Transverse colon (tissue), 4 donors: ENCODE results near the gene EXOC1L. TPM values are rescaled to one million over a fixed set of nuclear protein-coding genes. Genes with fewer than 3 reads are reported as not detected.

Experiments used
- DNase-seq: peaks from one replicate; pipeline ENCODE4 v3.0.0-alpha.2; 2019
- H3K27ac ChIP-seq, 4 donors: fragments of 200-600 bp; sonication (generic); 2 replicates each; pipeline ENCODE4 v1.5.1; 2016 to 2018; ENCODE audit warnings: inconsistent platforms in 4 of 4
- H3K27me3 ChIP-seq: fragments of 200-600 bp; sonication (generic); 2 replicates; pipeline ENCODE4 v1.5.1; 2017; ENCODE audit warnings: inconsistent platforms
- H3K36me3 ChIP-seq, 4 donors: fragments of 200-600 bp; sonication (generic); 2 replicates each; pipeline ENCODE4 v1.5.1; 2017 to 2019; ENCODE audit warnings: inconsistent platforms in 4 of 4
- H3K4me1 ChIP-seq, 4 donors: fragments of 200-600 bp; sonication (generic); 2 replicates each; pipeline ENCODE4 v1.5.1; 2017 to 2020; ENCODE audit warnings: inconsistent platforms in 4 of 4
- H3K4me3 ChIP-seq, 4 donors: fragments of 200-600 bp; sonication (generic); 1 replicate in 1 of 4; 2 replicates in 3 of 4; pipeline versions ENCODE4 v1.5.1 to v1.6.1; 2017 to 2019; ENCODE audit warnings: inconsistent platforms in 4 of 4
- H3K9me3 ChIP-seq, 2 donors: fragments of 200-600 bp; sonication (generic); 2 replicates each; pipeline ENCODE4 v1.5.1; 2017 to 2019; ENCODE audit warnings: inconsistent platforms in 2 of 2
- EP300 ChIP-seq: sonication (generic); formaldehyde crosslinking; IDR thresholded peaks from one replicate; pipeline ENCODE4 v1.6.1; 2017; ENCODE audit warnings: antibody characterized with exemption, low read depth
- POLR2A ChIP-seq: fragments of 450-650 bp; IDR thresholded peaks from one replicate; pipeline ENCODE4 v1.6.1; 2016; ENCODE audit warnings: antibody characterized with exemption, mild to moderate bottlenecking, moderate library complexity
- POLR2AphosphoS5 ChIP-seq, 3 donors: sonication (generic); formaldehyde crosslinking; IDR thresholded peaks; one replicate each; pipeline ENCODE4 v1.6.1; 2016; ENCODE audit warnings: antibody characterized with exemption in 3 of 3
- WGBS, 2 donors: methylation state at CpG; one replicate each; pipeline ENCODE4 v1.1.5; 2018; ENCODE audit warnings: low coverage in 1 of 2; 5-methylcytosine and 5-hydroxymethylcytosine counted together
- in situ Hi-C, 4 donors: fragments of 200-750 bp; cut with MboI; loops; one replicate each; pipeline versions ENCODE4 v1.15.0 to v1.15.1; 2017; ENCODE audit warnings: low sequenced_read_pairs in 3 of 4, low pct_ligation_motif_present in 1 of 4, low pct_unique_long_range_greater_than_20kb in 1 of 4
- intact Hi-C: fragments of 100-400 bp; cut with DNase I; formaldehyde crosslinking; loops from one replicate; pipeline ENCODE4 v1.15.1; 2023; ENCODE audit warnings: low total_unique reads
- total RNA-seq, 4 donors: library from RNA; depleted of rRNA; stranded (reverse); fragments of >200 nt; gene quantifications; one replicate each; pipeline ENCODE4 v1.1.0, GENCODE V29; 2016
- TF ChIP-seq, protein P1 (sequence below), 5 experiments: fragments of 200-600 bp in 3 of 5; fragments of 450-650 bp in 2 of 5; sonication (generic) in 3 of 5; IDR thresholded peaks; 1 replicate in 2 of 5; 2 replicates in 3 of 5; pipeline ENCODE4 v1.5.1; 2016 to 2017; ENCODE audit warnings: antibody characterized with exemption in 5 of 5, inconsistent platforms in 3 of 5, mild to moderate bottlenecking in 2 of 5, moderate library complexity in 1 of 5

Gene EXOC1L
- total RNA-seq, 4 donors from 2014 or later = not detected

- TF ChIP-seq, protein P1, sequence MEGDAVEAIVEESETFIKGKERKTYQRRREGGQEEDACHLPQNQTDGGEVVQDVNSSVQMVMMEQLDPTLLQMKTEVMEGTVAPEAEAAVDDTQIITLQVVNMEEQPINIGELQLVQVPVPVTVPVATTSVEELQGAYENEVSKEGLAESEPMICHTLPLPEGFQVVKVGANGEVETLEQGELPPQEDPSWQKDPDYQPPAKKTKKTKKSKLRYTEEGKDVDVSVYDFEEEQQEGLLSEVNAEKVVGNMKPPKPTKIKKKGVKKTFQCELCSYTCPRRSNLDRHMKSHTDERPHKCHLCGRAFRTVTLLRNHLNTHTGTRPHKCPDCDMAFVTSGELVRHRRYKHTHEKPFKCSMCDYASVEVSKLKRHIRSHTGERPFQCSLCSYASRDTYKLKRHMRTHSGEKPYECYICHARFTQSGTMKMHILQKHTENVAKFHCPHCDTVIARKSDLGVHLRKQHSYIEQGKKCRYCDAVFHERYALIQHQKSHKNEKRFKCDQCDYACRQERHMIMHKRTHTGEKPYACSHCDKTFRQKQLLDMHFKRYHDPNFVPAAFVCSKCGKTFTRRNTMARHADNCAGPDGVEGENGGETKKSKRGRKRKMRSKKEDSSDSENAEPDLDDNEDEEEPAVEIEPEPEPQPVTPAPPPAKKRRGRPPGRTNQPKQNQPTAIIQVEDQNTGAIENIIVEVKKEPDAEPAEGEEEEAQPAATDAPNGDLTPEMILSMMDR (IDR thresholded peaks at IDR 0.05) = no peak
- in situ Hi-C loops (loop anchor here in 3 of 4 donors (25.0 kb wide), 2 partner anchors 495 to 520 kb away; partner anchors contain the start of gene SRD5A3 (in 2 of the 3)), intact Hi-C loops (no loop called here)
- Histone ChIP-seq H3K4me3 (no peak overlapping the region), H3K27me3 (no peaks in the 10 kb centered on the region), H3K27ac (no peak overlapping the region), H3K4me1 (peaks cover 0 to 26% (median 17%) of the 10 kb centered on the region in 4 donors), H3K36me3 (peaks cover 0 to 29% (median 4%) of the 10 kb centered on the region in 4 donors), H3K9me3 (no peaks in the 10 kb centered on the region)
- no peak for DNase-seq
- 71 to 79% methylated on average over 1 of the region's 1 CpG for WGBS, 2 donors
Measured at GRCh38 chr4:55857586-55857985, 38.0 kb downstream of the EXOC1L start.

DNA sequence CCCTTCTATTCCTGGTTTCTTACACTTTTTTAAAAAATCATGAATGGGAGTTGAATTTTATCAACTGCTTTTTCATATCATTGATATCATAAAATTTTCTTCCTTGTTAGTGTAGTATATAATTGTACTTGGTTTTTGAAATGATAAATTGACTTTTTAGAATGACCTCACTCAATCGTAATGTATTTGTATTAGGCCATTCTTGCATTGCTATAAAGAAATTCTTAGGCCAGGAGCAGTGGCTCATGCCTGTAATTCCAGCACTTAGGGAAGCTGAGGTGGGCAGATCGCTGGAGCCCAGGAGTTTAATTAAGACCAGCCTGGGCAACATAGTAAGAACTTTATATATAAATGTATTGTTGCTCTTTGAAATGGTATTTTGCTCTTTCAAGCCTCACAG is 40.1 kb downstream of the EXOC1L start:
- H3K27ac ChIP-seq = no peak overlapping the region
- H3K36me3 ChIP-seq = peaks cover 0 to 39% (median 7%) of the 10 kb centered on the region in 4 donors
- H3K27me3 ChIP-seq = no peaks in the 10 kb centered on the region
- TF ChIP-seq, protein P1 (IDR thresholded peaks at IDR 0.05) = no peak
- no peak for TF ChIP-seq POLR2A
- no peak for TF ChIP-seq POLR2AphosphoS5 (IDR thresholded peaks at IDR 0.05)
- no peak for TF ChIP-seq EP300
- 58 to 74% methylated on average over 2 of the region's 2 CpGs for WGBS, 2 donors
- no peak overlapping the region for H3K4me3 ChIP-seq
- no peaks in the 10 kb centered on the region for H3K9me3 ChIP-seq
- peaks cover 0 to 15% (median 10%) of the 10 kb centered on the region in 4 donors for H3K4me1 ChIP-seq
- no peak for DNase-seq
- in situ Hi-C loops (loop anchor here in 3 of 4 donors (25.0 kb wide), 2 partner anchors 497 to 522 kb away; partner anchors contain the start of gene SRD5A3 (in 2 of the 3)), intact Hi-C loops (no loop called here)

DNA sequence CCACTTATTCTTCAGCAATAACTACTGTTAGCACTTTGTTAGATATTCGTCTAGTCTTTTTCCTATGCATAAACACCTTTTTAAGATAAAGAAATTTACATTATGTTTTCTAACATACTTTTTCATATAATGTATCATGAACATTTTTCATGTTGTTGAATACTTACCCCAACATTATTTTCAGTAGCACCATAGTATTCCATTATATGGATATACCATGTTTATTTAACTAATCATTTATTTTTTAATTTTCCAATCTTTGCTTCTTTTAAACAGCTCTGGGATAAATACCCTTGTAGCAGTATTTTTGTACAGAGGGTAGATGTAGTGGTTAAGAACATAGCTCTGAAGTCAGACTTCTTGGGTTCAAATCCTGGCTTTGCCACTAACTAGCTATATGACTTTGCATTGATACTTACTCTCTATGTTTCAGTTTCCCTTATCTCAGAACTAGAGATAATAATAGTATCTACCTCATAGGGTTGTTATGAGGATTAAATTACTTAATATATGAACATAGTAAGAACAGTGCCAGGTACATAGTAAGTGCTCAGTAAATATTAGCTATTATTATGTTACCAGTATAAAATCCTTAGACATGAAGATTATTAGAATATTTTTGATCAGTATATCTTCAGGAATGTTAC is 45.1 kb downstream of the EXOC1L start:
- WGBS, 2 donors = 88 to 93% methylated on average over 1 of the region's 1 CpG
- Histone ChIP-seq H3K4me3 (no peak overlapping the region), H3K27me3 (no peaks in the 10 kb centered on the region), H3K36me3 (peaks cover 0 to 55% (median 13%) of the 10 kb centered on the region in 4 donors), H3K27ac (no peak overlapping the region), H3K4me1 (peaks cover 0 to 20% (median 0%) of the 10 kb centered on the region in 4 donors), H3K9me3 (no peaks in the 10 kb centered on the region)
- in situ Hi-C loops = loop anchor here in 3 of 4 donors (25.0 kb wide), 2 partner anchors 502 to 527 kb away; partner anchors contain the start of gene SRD5A3 (in 2 of the 3)
- intact Hi-C loops = no loop called here
- no peak for DNase-seq
- no peak for TF ChIP-seq POLR2AphosphoS5 (IDR thresholded peaks at IDR 0.05)
- TF ChIP-seq, protein P1 (IDR thresholded peaks at IDR 0.05) = no peak
- no peak for TF ChIP-seq POLR2A
- TF ChIP-seq EP300 = no peak

- no peak for DNase-seq
- peak overlapping the region; percentile 37 to 64 (median 56) for H3K27ac ChIP-seq
- TF ChIP-seq EP300 (no peak), POLR2AphosphoS5 (IDR thresholded peaks at IDR 0.05) (no peak), POLR2A (no peak)
- TF ChIP-seq, protein P1 (IDR thresholded peaks at IDR 0.05) = no peak
- intact Hi-C loops = no loop called here
- H3K9me3 ChIP-seq = no peaks in the 10 kb centered on the region
- 60 to 64% methylated on average over 2 of the region's 2 CpGs for WGBS, 2 donors
- H3K27me3 ChIP-seq = no peaks in the 10 kb centered on the region
- no peak overlapping the region for H3K4me3 ChIP-seq
- in situ Hi-C loops = loop anchor here in 3 of 4 donors (25.0 kb wide), 2 partner anchors 503 to 528 kb away; partner anchors contain the start of gene SRD5A3 (in 2 of the 3)
- peaks cover 0 to 20% (median 0%) of the 10 kb centered on the region in 4 donors for H3K4me1 ChIP-seq
- peaks cover 0 to 55% (median 16%) of the 10 kb centered on the region in 4 donors for H3K36me3 ChIP-seq
Measured at GRCh38 chr4:55865228-55865806, 45.7 kb downstream of the EXOC1L start.
